ENCODE results near the gene CHKB.
"Not testable (repeated sequence)": the region's sequence is repeated elsewhere in the genome, so short reads cannot be mapped to it uniquely, and the experiment has no call there.

The CHKB gene

GRCh38 chr22:50533856-50534711, 48.6 kb downstream of the CHKB start:
- POLR2A ChIA-PET, result interaction anchor here (1.3 to 7.3 kb wide), 2 partner anchors 9 to 29 kb away, joined by 3 to 49 read pairs; partner anchors contain the start of genes SCO2 and SYCE3

DNA sequence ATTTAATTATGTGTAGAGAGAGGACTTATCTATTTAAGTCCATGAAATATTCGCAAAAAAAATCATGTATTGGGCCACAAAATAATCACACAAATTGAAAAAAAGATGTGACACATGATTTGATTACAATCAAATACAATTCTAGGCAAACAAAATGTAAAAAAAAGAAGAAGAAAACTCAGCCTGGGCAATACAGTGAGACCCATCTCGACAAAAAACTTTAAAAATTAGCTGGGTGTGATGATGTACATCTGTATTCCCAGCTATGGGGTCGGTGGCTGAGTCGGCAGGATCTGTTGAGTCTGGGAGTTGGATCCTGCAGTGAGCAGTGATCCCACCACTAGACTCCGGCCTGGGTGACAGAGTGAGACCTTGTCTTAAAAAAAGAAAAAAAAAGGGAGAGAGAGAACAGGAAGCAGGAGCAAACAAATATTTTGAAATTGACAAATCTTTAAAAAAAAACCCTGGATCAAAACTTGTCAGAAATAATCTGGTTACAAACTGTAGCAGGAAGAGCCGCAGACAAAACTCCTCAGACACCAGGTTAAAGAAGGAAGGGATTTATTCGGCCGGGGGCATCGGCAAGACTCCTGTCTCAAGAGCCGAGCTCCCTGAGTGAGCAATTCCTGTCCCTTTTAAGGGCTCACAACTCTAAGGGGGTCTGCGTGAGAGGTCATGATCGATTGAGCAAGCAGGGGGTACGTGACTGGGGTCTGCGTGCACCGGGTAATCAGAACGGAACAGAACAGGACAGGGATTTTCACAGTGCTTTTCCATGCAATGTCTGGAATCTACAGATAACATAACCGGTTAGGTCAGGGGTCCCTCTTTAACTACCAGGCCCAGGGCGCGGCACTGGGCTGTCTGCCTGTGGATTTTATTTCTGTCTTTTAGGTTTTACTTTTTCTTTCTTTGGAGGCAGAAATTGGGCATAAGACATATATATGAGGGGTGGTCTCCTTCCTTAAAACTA, 49.5 kb downstream of the CHKB start:
- TF ChIP-seq ELF4 (IDR thresholded peaks at IDR 0.05), result no peak
- no peak for TF ChIP-seq FOXA1 (IDR thresholded peaks at IDR 0.05)
- no peak for TF ChIP-seq HDGF (IDR thresholded peaks at IDR 0.05; ENCODE audit: borderline replicate concordance)
- no peak for TF ChIP-seq FOXK2 (IDR thresholded peaks at IDR 0.05)
- no peak for TF ChIP-seq SP1 (IDR thresholded peaks at IDR 0.05)
- no peak for TF ChIP-seq BHLHE40 (IDR thresholded peaks at IDR 0.05; ENCODE audit: borderline replicate concordance)
- no peak for TF ChIP-seq NFRKB (IDR thresholded peaks at IDR 0.05)
- no peak for DNase-seq (ENCODE audit: extremely low spot score)
- CTCF ChIA-PET, result interaction anchor here (0.9 kb wide), 1 partner anchor 30 kb away, joined by 3 read pairs; no protein-coding TSS in a partner anchor
- POLR2A ChIA-PET, result interaction anchor here (1.3 kb wide), 1 partner anchor 30 kb away, joined by 3 read pairs; the partner anchor contains the start of gene SYCE3

More at GRCh38 chr22:50533856-50534711, 48.6 kb downstream of the CHKB start:
- peak; percentile 57; the same call in 1 of the 2 replicates for TF ChIP-seq PKNOX1 (IDR thresholded peaks at IDR 0.05)
- DNase-seq (ENCODE audit: extremely low spot score), result not testable (repeated sequence)
- CTCF ChIA-PET, result interaction anchor here (0.9 to 2.2 kb wide), 2 partner anchors 8 to 29 kb away, joined by 3 to 10 read pairs; partner anchors contain the start of gene SCO2

DNA sequence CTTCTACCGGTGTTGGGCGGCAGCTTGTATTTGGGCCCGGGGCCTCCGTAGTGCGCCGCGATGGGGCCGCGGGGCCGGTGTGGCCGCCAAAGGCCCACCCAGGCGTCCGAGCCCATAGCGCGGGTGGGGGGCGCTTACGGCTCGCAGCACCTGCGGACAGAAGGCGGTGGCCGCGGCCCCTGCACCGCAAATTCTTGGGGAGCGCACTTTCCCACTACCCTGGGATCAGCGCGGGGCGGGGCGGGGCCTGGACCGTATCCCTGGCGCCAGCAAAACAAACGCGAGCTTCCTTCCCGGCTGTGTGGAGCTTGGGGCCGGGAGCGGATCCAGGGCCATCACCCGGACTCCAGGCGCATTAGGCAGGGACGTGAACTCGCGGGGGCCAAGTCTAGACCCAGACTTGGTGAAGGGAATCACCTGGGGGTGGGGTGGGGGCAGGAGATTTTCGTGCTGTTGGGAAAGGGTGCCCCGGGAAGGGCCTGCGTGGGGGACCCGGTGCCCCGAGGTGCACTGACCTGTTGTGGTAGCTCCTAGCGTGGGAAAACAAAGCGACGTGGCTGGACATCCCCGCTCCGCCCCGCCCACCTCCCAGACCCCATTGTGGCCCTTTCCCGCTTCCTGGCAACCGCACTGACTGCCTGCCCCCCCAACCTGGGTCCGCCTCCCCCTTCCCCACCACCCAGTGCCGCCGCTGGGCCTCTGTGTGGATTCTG, 50.5 kb downstream of the CHKB start:
- no peak for DNase-seq (ENCODE audit: extremely low spot score)
- CTCF ChIA-PET, result no interaction called here
- TF ChIP-seq ELF4 (IDR thresholded peaks at IDR 0.05) (no peak), L3MBTL2 (conservative IDR thresholded peaks at IDR 0.05) (no peak)
- POLR2A ChIA-PET, result no interaction called here

DNA sequence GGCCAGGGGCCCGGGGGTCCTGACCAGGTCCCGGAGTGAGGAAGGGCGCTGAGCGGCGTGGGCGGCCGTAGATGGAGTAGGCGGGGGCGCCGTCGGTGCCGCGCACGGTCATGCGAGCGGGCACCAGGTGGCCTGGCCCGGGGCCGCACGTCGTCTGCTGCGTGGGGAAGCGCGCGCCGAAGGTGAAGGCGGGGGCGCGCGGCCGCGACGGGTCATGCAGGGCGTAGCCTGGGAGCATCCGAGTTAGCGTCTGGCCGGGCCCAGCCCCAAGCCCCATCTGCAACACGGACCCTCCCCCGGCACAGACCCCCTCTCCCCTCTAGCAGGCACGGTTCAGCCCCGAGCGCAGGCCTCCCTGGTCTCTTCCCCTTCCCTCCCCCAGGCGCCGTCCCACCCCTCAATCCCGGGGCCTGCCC, 51.1 kb downstream of the CHKB start:
- ChIA-PET POLR2A (no interaction called here), CTCF (no interaction called here)
- DNase-seq (ENCODE audit: extremely low spot score), result no peak
- TF ChIP-seq TARDBP (IDR thresholded peaks at IDR 0.05) (no peak), FOXA1 (IDR thresholded peaks at IDR 0.05) (no peak), L3MBTL2 (conservative IDR thresholded peaks at IDR 0.05) (no peak), HDGF (IDR thresholded peaks at IDR 0.05; ENCODE audit: borderline replicate concordance) (no peak), ZNF384 (IDR thresholded peaks at IDR 0.05) (no peak), SP1 (IDR thresholded peaks at IDR 0.05) (no peak), FOXM1 (IDR thresholded peaks at IDR 0.05; ENCODE audit: borderline replicate concordance) (no peak), SUZ12 (IDR thresholded peaks at IDR 0.05) (no peak)

DNA sequence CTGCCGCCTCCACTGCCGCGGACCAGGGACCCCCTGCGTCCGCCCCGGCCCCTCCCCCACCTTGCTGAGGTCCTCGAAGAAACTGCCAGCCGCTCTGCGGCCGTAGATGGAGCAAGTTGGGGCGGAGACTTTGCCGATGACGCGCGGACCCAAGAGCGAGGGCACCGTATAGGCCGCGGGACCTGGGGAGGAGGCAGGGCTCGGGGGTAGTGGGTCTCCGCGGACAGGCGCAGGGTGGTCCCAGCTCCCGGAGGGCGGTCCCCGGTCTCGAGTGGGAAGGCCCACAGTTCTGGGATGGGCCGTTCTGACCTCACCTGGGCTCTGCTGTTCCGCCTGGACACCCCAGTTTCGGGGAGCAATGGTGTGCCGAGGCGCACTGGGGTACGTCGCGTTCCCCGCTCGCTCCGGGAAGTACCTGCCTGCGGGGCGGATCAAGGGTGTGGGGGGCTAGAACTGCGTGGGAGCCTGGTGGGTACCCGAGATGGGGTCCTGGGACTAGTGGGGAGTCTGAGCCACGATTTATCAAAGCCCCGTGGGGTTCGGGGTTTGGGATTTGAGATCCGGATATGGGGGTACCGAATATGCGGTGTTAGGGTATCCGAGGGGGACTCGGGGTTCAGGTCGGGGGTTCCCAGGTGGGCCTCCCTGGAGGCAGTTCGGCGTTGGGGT, 51.6 kb downstream of the CHKB start:
- no peak for DNase-seq (ENCODE audit: extremely low spot score)
- ChIA-PET POLR2A (no interaction called here), CTCF (no interaction called here)
- TF ChIP-seq SP1 (IDR thresholded peaks at IDR 0.05), result no peak
- TF ChIP-seq FOXM1 (IDR thresholded peaks at IDR 0.05; ENCODE audit: borderline replicate concordance), result no peak
- TF ChIP-seq HDGF (IDR thresholded peaks at IDR 0.05; ENCODE audit: borderline replicate concordance), result no peak
- no peak for TF ChIP-seq BHLHE40 (IDR thresholded peaks at IDR 0.05; ENCODE audit: borderline replicate concordance)
- no peak for TF ChIP-seq PKNOX1 (IDR thresholded peaks at IDR 0.05)
- TF ChIP-seq SUZ12 (IDR thresholded peaks at IDR 0.05), result no peak
- TF ChIP-seq TARDBP (IDR thresholded peaks at IDR 0.05), result no peak
- TF ChIP-seq NFRKB (IDR thresholded peaks at IDR 0.05), result no peak
- no peak for TF ChIP-seq ZNF384 (IDR thresholded peaks at IDR 0.05)
- no peak; the same call in 1 of the 2 replicates for TF ChIP-seq L3MBTL2 (conservative IDR thresholded peaks at IDR 0.05)

GRCh38 chr22:50530580-50530876, 52.1 kb downstream of the CHKB start:
- ChIA-PET POLR2A (no interaction called here), CTCF (no interaction called here)
- no peak for DNase-seq (ENCODE audit: extremely low spot score)

More at GRCh38 chr22:50530580-50530876, 52.1 kb downstream of the CHKB start:
- TF ChIP-seq PKNOX1 (IDR thresholded peaks at IDR 0.05) (no peak), ELF4 (IDR thresholded peaks at IDR 0.05) (no peak), SUZ12 (IDR thresholded peaks at IDR 0.05) (no peak), CTBP1 (IDR thresholded peaks at IDR 0.05; ENCODE audit: borderline replicate concordance) (no peak), ARNT (IDR thresholded peaks at IDR 0.05) (no peak), FOXA1 (IDR thresholded peaks at IDR 0.05) (no peak), FOXK2 (IDR thresholded peaks at IDR 0.05) (no peak), LEF1 (IDR thresholded peaks at IDR 0.05; ENCODE audit: borderline replicate concordance) (no peak), FOXM1 (IDR thresholded peaks at IDR 0.05; ENCODE audit: borderline replicate concordance) (no peak), NFRKB (IDR thresholded peaks at IDR 0.05) (no peak), BHLHE40 (IDR thresholded peaks at IDR 0.05; ENCODE audit: borderline replicate concordance) (no peak), HDGF (IDR thresholded peaks at IDR 0.05; ENCODE audit: borderline replicate concordance) (no peak), TARDBP (IDR thresholded peaks at IDR 0.05) (no peak), L3MBTL2 (conservative IDR thresholded peaks at IDR 0.05) (no peak), ZNF384 (IDR thresholded peaks at IDR 0.05) (no peak), SP1 (IDR thresholded peaks at IDR 0.05) (no peak)

All from HEK293T (cell line).